ENCODE measurements around the gene KCNK2.
"Not testable (repeated sequence)": the region's sequence is repeated elsewhere in the genome, so short reads cannot be mapped to it uniquely, and the experiment has no call there.

Gene KCNK2

DNA sequence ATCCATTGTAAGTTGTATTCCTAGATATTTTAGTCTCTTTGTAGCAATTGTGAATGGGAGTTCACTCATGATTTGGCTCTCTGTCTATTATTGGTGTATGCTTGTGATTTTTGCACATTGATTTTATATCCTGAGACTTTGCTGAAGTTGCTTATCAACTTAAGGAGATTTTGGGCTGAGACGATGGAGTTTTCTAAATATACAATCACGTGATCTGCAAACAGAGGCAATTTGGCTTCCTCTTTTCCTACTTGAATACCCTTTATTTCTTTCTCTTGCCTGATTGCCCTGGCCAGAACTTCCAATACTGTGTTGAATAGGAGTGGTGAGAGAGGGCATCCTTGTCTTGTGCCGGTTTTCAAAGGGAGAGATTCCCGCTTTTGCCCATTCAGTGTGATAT is 80.6 kb downstream of the KCNK2 start:
- H3K9ac ChIP-seq (ENCODE audit: low read length); H3K9me3 ChIP-seq (ENCODE audit: low read length); H3K27me3 ChIP-seq (ENCODE audit: control insufficient read depth in 1 of 2, insufficient read depth in 2 of 2, low read length in 2 of 2); H3K4me1 ChIP-seq (ENCODE audit: insufficient read depth, low read length); H3K4me3 ChIP-seq (ENCODE audit: low read depth in 1 of 2, low read length in 2 of 2); H3K27ac ChIP-seq (ENCODE audit: low read depth, low read length); H3K36me3 ChIP-seq (ENCODE audit: insufficient read depth, low read length): not testable (repeated sequence)

DNA sequence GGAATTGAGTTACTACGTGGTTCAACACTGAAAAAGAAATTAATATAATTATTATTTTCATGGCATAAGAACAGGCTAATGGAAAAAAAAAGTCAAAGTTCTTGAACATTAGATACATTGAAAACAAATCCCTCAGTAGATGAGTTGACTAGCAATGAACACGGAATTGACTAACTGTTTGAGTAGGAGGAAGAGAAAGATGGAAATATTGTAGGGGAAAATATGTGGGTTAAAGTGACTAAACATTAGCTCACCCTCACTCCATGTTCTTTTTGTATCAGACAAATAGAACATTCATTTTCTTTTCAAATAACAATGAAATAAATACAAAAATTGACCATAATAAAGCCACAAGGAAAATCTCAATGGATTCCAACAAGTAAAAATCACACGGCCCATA is 84.3 kb downstream of the KCNK2 start:
- Histone ChIP-seq H3K4me3 (ENCODE audit: low read depth in 1 of 2, low read length in 2 of 2) (no peak overlapping the region), H3K36me3 (ENCODE audit: insufficient read depth, low read length) (no peaks in the 10 kb centered on the region), H3K9ac (ENCODE audit: low read length) (no peak overlapping the region), H3K27ac (ENCODE audit: low read depth, low read length) (no peak overlapping the region), H3K4me1 (ENCODE audit: insufficient read depth, low read length) (no peaks in the 10 kb centered on the region), H3K9me3 (ENCODE audit: low read length) (no peaks in the 10 kb centered on the region), H3K27me3 (ENCODE audit: control insufficient read depth in 1 of 2, insufficient read depth in 2 of 2, low read length in 2 of 2) (no peaks in the 10 kb centered on the region)

DNA sequence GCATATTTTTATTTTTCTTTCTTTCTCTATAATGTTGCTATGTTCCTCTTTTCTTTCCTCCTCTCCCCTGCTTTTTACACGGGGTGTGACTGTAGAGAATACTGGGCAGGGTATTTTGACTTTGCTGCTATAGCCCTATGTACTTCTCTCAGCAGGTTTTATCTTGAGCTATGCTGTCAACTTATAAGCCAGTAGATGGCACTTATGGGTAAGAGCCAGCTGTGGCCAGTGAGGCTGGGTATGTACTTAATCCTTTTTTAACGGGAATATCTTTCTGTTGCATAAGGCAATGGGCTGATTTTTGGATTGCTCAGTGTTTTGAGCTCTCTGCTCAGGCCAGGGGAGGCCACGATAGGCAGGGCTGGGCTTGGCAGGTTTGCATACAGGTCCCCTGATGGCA is 99.0 kb downstream of the KCNK2 start:
- Histone ChIP-seq H3K9ac (ENCODE audit: low read length) (no peak overlapping the region), H3K9me3 (ENCODE audit: low read length) (no peaks in the 10 kb centered on the region), H3K4me3 (ENCODE audit: low read depth in 1 of 2, low read length in 2 of 2) (no peak overlapping the region), H3K36me3 (ENCODE audit: insufficient read depth, low read length) (no peaks in the 10 kb centered on the region), H3K27ac (ENCODE audit: low read depth, low read length) (no peak overlapping the region), H3K4me1 (ENCODE audit: insufficient read depth, low read length) (no peaks in the 10 kb centered on the region), H3K27me3 (ENCODE audit: control insufficient read depth in 1 of 2, insufficient read depth in 2 of 2, low read length in 2 of 2) (no peaks in the 10 kb centered on the region)

DNA sequence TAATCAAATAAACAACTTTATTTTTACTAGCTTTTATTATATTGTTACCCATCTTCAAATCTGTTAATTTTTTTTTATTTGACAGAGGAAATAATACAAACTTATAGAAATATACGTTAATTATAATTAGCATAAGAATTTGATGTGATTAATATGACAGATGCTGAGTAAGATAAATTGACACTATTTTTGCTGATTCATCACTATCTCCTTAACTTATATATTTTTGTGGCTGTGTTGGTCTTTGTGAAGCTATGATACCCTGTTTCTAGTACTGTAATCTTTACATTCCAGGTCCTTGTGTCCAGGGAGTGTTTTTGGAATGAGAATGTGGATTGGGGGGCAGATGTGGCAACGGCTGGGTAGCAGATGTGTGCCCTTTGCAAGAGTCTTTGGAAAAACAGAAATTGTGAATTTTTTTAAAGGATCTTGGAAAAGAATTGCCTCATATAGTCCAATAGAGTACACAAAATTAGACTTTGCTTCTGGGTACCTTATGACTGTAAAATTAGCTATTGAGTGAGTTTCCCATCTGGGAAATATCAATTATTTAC is 102.6 kb downstream of the KCNK2 start:
- no peak overlapping the region for H3K4me3 ChIP-seq (ENCODE audit: low read depth in 1 of 2, low read length in 2 of 2)
- no peak overlapping the region for H3K27ac ChIP-seq (ENCODE audit: low read depth, low read length)
- H3K9ac ChIP-seq (ENCODE audit: low read length), result no peak overlapping the region
- H3K9me3 ChIP-seq (ENCODE audit: low read length), result no peaks in the 10 kb centered on the region
- no peaks in the 10 kb centered on the region for H3K27me3 ChIP-seq (ENCODE audit: control insufficient read depth in 1 of 2, insufficient read depth in 2 of 2, low read length in 2 of 2)
- no peaks in the 10 kb centered on the region for H3K36me3 ChIP-seq (ENCODE audit: insufficient read depth, low read length)
- H3K4me1 ChIP-seq (ENCODE audit: insufficient read depth, low read length), result no peaks in the 10 kb centered on the region

DNA sequence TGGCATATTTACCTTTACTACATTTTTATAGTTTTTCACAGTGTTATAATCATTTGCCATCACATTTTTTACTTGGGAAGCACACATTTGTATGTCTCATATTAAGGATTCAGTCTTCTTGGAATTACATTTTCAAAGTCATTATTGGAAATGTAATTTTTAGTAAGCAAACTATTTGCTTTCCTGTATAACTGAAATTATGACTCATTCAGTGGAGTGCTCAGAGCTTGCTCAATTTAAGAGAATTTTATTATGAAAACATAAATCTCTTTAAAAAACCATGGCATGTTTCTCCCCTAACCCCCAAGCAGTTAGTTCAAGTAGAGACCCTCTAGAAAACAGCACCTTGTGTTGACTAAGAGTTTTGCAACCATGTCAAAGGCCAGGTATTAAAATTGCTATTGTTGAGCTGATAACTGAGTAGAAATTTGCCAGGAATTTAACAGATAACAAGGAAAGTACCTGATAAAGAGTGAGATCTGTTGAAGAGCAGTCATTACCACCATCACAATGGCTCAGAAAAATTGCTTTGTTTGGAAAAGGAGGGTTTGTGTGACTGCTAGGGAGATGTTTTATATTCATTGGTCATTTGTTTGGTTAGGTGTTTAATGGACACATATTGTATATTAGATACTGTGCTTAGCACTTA is 105.9 kb downstream of the KCNK2 start:
- H3K9ac ChIP-seq (ENCODE audit: low read length), result no peak overlapping the region
- H3K4me1 ChIP-seq (ENCODE audit: insufficient read depth, low read length), result no peaks in the 10 kb centered on the region
- H3K4me3 ChIP-seq (ENCODE audit: low read depth in 1 of 2, low read length in 2 of 2), result no peak overlapping the region
- H3K27ac ChIP-seq (ENCODE audit: low read depth, low read length), result no peak overlapping the region
- no peaks in the 10 kb centered on the region for H3K27me3 ChIP-seq (ENCODE audit: control insufficient read depth in 1 of 2, insufficient read depth in 2 of 2, low read length in 2 of 2)
- no peaks in the 10 kb centered on the region for H3K9me3 ChIP-seq (ENCODE audit: low read length)
- H3K36me3 ChIP-seq (ENCODE audit: insufficient read depth, low read length), result no peaks in the 10 kb centered on the region

DNA sequence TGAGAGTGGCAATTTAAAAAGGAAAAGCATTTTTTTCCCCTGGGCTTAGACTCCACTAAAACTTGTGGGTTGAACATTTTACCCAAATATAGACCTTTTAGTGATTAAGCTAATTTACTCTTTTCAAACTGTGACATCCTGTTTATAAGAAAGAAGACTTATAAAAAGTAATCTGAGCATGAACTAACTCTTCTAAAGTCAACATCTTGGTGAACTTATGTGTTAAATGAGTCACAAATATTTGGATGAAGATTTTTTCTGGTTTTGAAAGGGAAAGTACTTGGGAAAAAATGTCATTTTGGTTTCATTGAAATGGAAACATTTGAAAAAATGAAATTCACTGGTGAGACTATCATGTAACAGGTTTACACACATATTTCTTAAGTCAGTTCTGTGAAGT is 109.8 kb downstream of the KCNK2 start:
- no peak overlapping the region for H3K27ac ChIP-seq (ENCODE audit: low read depth, low read length)
- no peaks in the 10 kb centered on the region for H3K27me3 ChIP-seq (ENCODE audit: control insufficient read depth in 1 of 2, insufficient read depth in 2 of 2, low read length in 2 of 2)

DNA sequence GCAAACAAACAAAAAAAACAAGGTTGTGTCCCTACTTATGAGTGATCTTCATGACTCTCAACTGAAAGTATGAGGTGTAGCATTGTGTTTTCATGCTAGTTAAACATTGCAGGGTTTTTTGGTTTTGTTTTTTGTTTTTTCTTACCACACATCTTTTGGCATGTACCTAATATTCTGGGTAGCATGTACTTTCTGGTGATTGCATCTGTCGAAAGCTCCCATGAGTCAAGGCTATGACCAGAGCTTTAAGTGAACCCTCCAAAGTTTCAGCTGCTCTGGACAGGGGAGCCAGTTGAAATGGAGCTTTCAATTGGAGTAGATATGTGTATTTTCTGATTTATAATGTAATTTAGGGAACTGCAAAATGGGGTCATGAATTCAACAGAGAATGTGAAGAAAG is 115.5 kb downstream of the KCNK2 start:
- H3K36me3 ChIP-seq (ENCODE audit: insufficient read depth, low read length), result no peaks in the 10 kb centered on the region
- no peaks in the 10 kb centered on the region for H3K9me3 ChIP-seq (ENCODE audit: low read length)
- H3K27me3 ChIP-seq (ENCODE audit: control insufficient read depth in 1 of 2, insufficient read depth in 2 of 2, low read length in 2 of 2), result no peaks in the 10 kb centered on the region
- no peak overlapping the region for H3K9ac ChIP-seq (ENCODE audit: low read length)
- H3K4me3 ChIP-seq (ENCODE audit: low read depth in 1 of 2, low read length in 2 of 2), result no peak overlapping the region
- H3K27ac ChIP-seq (ENCODE audit: low read depth, low read length), result no peak overlapping the region
- no peaks in the 10 kb centered on the region for H3K4me1 ChIP-seq (ENCODE audit: insufficient read depth, low read length)

More for the DNA sequence above, 109.8 kb downstream of the KCNK2 start:
- no peaks in the 10 kb centered on the region for H3K36me3 ChIP-seq (ENCODE audit: insufficient read depth, low read length)
- H3K4me1 ChIP-seq (ENCODE audit: insufficient read depth, low read length), result no peaks in the 10 kb centered on the region
- no peaks in the 10 kb centered on the region for H3K9me3 ChIP-seq (ENCODE audit: low read length)
- no peak overlapping the region for H3K4me3 ChIP-seq (ENCODE audit: low read depth in 1 of 2, low read length in 2 of 2)
- H3K9ac ChIP-seq (ENCODE audit: low read length), result no peak overlapping the region

DNA sequence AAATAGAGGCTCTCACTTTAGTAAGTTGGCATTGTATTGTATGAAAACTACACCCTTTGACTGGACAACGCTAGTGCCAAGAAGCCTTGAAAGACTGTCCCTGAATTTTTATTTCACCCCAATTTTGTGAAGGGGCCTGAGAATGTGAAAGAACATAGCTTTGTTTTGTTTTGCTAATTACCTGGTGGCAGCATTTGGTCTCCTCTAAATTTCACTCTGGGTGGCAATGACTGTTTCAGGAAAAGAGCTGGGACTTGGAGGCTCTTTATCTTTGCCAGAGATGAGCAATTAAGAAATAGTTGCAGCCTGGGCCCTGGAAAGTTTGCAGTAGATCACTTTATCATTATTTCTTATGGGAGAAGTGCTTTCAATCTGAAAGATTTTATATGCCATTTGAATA is 117.6 kb downstream of the KCNK2 start:
- H3K4me3 ChIP-seq (ENCODE audit: low read depth in 1 of 2, low read length in 2 of 2), result no peak overlapping the region
- no peaks in the 10 kb centered on the region for H3K9me3 ChIP-seq (ENCODE audit: low read length)
- no peaks in the 10 kb centered on the region for H3K4me1 ChIP-seq (ENCODE audit: insufficient read depth, low read length)
- no peaks in the 10 kb centered on the region for H3K27me3 ChIP-seq (ENCODE audit: control insufficient read depth in 1 of 2, insufficient read depth in 2 of 2, low read length in 2 of 2)
- no peak overlapping the region for H3K9ac ChIP-seq (ENCODE audit: low read length)
- H3K27ac ChIP-seq (ENCODE audit: low read depth, low read length), result no peak overlapping the region
- no peaks in the 10 kb centered on the region for H3K36me3 ChIP-seq (ENCODE audit: insufficient read depth, low read length)

DNA sequence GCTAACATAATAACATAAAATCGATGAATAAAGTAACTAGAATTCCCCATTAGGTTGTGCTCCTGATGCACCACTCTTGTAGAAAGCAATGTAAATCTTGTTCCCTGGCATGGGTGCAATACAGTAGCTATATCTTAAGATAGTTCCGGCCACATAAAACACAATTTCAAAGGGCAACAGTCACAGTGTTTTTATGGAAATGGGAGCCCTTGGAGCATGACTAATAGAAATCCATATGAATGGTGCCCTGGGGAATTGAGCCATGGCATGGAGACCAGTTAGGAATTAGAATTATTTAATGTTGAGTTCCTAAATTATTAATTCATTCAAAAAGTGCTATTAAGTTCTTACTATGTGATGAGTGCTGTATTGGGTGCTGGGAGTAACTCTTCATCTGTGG is 118.7 kb downstream of the KCNK2 start:
- H3K4me1 ChIP-seq (ENCODE audit: insufficient read depth, low read length), result no peaks in the 10 kb centered on the region
- no peaks in the 10 kb centered on the region for H3K36me3 ChIP-seq (ENCODE audit: insufficient read depth, low read length)
- no peak overlapping the region for H3K27ac ChIP-seq (ENCODE audit: low read depth, low read length)
- no peaks in the 10 kb centered on the region for H3K9me3 ChIP-seq (ENCODE audit: low read length)
- H3K4me3 ChIP-seq (ENCODE audit: low read depth in 1 of 2, low read length in 2 of 2), result no peak overlapping the region
- H3K27me3 ChIP-seq (ENCODE audit: control insufficient read depth in 1 of 2, insufficient read depth in 2 of 2, low read length in 2 of 2), result no peaks in the 10 kb centered on the region
- H3K9ac ChIP-seq (ENCODE audit: low read length), result no peak overlapping the region

DNA sequence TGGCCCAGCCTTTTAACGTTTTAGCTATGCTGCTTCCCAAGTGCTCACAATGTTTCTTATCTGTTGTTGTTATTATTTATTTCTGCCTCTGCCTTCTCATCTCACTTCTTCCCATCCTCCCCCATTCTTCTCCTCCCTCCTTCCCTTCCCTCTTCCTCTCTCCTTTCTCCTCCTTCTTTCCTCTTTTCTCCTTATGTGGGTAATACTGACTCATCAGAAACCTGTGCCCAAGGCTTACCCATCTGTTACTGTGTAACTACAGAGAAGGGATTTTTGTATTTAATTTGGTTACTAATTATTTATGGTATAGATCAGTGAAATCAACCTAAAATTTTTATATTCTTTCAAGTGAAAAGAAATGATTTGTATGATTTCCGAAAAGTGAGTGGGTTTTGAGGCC is 120.3 kb downstream of the KCNK2 start:
- Histone ChIP-seq H3K4me3 (ENCODE audit: low read depth in 1 of 2, low read length in 2 of 2) (no peak overlapping the region), H3K27me3 (ENCODE audit: control insufficient read depth in 1 of 2, insufficient read depth in 2 of 2, low read length in 2 of 2) (no peaks in the 10 kb centered on the region), H3K36me3 (ENCODE audit: insufficient read depth, low read length) (no peaks in the 10 kb centered on the region), H3K9ac (ENCODE audit: low read length) (no peak overlapping the region), H3K4me1 (ENCODE audit: insufficient read depth, low read length) (no peaks in the 10 kb centered on the region), H3K9me3 (ENCODE audit: low read length) (no peaks in the 10 kb centered on the region), H3K27ac (ENCODE audit: low read depth, low read length) (no peak overlapping the region)

DNA sequence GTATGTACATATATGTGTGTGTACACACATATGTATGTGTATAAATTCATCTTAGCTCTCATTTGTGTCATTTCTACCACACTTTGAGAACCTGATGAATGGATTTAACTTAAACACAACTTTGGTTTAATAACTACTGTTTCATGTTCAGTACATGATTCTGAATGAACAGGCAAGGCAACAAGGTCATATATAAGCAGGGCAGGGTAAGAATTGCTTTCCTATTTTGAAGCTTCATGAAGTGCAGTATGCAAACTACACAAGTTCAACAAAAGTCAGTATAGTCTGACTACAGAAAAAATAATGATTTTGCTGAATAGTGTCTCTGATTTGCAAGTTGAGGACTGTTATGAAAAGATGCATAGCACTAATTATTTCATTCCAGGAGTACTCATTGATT is 127.6 kb downstream of the KCNK2 start:
- H3K36me3 ChIP-seq (ENCODE audit: insufficient read depth, low read length), result no peaks in the 10 kb centered on the region
- no peak overlapping the region for H3K27ac ChIP-seq (ENCODE audit: low read depth, low read length)
- H3K9ac ChIP-seq (ENCODE audit: low read length), result no peak overlapping the region
- H3K27me3 ChIP-seq (ENCODE audit: control insufficient read depth in 1 of 2, insufficient read depth in 2 of 2, low read length in 2 of 2), result no peaks in the 10 kb centered on the region
- no peaks in the 10 kb centered on the region for H3K9me3 ChIP-seq (ENCODE audit: low read length)
- H3K4me3 ChIP-seq (ENCODE audit: low read depth in 1 of 2, low read length in 2 of 2), result no peak overlapping the region
- no peaks in the 10 kb centered on the region for H3K4me1 ChIP-seq (ENCODE audit: insufficient read depth, low read length)

DNA sequence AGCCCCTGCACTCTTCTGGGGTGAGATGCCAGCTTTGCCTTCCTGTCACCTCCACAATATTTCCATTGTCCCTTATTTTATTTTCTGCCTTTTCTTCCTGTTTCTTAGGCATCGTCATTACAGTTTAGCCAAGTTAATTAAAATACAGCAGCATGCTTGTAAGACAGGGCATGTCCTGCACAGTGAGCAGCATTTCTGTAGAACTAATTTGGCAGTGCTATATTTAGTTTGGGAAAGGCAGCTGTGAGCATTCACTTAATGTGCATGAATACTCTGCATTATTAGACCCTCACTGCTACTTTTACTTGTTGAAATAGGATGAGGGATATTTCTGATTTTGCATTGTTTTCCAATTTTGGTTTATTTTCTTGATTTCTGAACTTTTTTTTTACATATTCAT is 133.3 kb downstream of the KCNK2 start:
- Histone ChIP-seq H3K9me3 (ENCODE audit: low read length) (no peaks in the 10 kb centered on the region), H3K4me3 (ENCODE audit: low read depth in 1 of 2, low read length in 2 of 2) (no peak overlapping the region), H3K4me1 (ENCODE audit: insufficient read depth, low read length) (no peaks in the 10 kb centered on the region)

More for the DNA sequence above, 133.3 kb downstream of the KCNK2 start:
- no peak overlapping the region for H3K9ac ChIP-seq (ENCODE audit: low read length)
- no peaks in the 10 kb centered on the region for H3K36me3 ChIP-seq (ENCODE audit: insufficient read depth, low read length)
- no peaks in the 10 kb centered on the region for H3K27me3 ChIP-seq (ENCODE audit: control insufficient read depth in 1 of 2, insufficient read depth in 2 of 2, low read length in 2 of 2)
- no peak overlapping the region for H3K27ac ChIP-seq (ENCODE audit: low read depth, low read length)
